ENCODE results near the gene SSBP1.
"Not testable (repeated sequence)": the region's sequence is repeated elsewhere in the genome, so short reads cannot be mapped to it uniquely, and the experiment has no call there.

SSBP1 gene

GRCh38 chr7:141709749-141710148 is 28.4 kb upstream of the SSBP1 start:
- no peak for DNase-seq (ENCODE audit: low spot score)

DNA sequence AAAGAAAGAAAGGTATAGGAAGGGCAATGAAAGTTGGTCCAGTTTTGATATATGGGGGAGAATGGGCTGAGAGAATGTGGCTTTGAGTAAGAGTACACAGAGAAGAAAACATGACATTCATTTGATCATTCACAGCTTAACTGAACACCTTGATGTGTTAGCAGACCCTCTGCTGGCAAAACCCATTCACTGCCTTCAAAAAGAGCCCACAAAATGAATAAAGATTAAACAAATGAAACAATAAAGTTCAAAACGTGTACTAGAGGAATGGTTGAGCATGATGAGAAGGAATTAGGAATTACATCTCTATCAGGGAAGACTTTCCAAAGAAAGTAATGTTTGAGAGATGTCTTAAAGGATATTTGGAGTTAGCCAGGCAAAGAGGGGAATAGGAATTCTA is 27.9 kb upstream of the SSBP1 start:
- DNase-seq (ENCODE audit: low spot score): no peak

DNA sequence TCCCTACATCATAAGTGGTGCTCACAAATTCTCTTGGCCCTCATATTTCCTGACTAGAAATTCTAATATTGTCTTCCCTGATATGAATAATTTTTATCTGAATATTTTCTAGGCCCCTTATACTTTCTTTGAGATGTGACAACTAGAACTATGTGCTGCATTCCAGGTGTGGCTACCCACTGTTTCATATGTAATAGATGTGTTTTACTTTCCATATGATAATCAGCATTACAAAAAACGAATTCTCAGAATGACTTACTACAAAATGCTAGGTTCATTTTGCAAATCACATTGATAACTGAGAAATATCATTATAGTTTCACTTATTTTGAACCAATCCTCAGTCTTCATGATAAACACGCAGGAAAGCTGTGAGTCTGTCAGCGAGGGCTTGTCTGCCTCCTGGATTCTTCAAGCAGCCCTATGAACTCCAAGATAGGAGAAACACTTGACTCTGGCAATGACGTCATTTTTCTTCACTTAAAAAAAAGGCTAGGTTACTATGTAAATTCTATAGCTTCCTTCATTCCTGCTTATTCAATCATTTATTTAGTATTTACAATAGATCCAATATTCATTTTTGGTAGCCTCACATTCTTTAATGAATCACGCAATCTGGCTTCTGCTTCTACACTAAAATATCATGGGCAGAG is 25.4 kb upstream of the SSBP1 start:
- DNase-seq (ENCODE audit: low spot score): no peak

DNA sequence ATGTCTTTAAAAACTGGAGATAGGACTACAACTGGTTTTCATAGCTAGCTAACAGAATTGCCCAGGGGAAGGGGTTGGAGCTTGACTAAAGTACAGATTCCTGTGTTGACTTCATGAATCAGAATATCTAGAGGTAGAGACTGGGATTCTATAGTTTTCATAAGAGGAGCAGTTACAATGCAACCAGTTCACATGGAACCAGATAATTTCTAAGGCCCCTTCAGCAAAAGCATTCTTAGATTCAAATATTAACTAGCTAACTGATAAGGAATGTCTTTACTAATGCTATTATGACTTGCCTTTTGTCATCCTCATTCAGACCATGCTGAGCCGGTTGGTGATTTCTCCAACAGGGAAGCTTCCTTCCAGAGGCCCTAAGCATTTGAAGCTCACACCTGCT is 24.3 kb upstream of the SSBP1 start:
- DNase-seq (ENCODE audit: low spot score): no peak

- no peak for DNase-seq (ENCODE audit: low spot score)
Observed at GRCh38 chr7:141714571-141714970, 23.6 kb upstream of the SSBP1 start.

- no peak for DNase-seq (ENCODE audit: low spot score)
Observed at GRCh38 chr7:141715018-141715417, 23.1 kb upstream of the SSBP1 start.

DNA sequence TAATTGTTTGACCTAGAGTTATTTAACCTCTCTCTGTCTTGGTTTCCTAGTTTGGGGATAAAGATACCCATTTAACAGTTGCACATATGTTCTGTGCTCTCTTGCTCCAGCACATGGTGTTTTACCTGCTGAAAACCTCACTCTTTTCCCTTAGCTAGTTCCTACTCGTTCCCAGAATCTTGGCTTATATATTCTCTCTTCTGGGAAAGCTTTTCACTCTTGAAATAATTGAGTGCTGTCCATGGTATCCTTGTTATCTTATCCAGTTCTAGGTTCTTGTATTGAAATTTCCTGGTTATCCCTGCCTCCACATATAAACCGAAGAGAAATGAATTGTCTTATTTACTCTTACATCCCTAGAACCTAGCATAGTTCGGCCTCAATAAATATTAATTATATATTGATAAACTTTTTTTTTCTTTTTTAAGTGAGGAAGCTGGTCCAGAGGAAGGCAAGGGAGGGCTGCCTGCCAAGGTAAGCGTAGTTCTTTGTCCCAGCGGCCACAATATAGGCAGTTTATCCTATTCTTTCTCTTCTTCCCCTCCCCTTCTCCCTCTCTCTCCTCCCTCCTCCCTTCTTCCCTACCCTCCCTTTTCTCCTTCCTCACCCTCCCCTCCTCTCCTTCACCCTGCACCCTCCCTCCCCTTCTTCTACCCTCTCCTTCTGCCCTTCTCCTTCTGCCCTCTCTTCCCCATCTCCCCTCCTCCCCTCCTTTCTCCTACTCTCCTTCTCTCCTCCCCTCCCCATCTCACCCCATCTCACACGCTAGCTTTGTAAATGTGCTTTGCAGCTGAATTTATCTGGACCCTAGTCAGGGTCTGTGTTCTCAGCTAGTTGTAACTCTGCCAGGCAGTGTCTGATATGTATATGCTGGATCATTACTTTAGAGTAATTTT is 22.1 kb upstream of the SSBP1 start:
- DNase-seq (ENCODE audit: low spot score): no peak

DNA sequence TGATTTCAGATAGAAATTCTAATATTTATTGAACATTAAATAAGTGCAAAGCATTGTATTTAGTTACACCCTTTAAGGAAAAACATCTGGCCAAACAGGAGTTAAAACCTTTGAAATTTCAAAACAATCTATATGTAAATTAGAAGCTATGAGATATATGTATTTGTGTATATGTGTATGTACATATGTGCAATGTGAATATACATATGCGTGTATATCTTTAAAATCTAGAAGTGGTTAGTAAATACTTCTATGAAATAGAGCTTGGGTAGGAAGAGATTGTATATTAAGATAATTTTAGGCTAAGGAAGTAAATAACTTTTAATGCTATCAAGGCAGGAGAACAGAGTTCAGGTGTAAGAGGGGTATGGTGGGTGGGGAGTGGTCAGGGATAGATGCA is 20.7 kb upstream of the SSBP1 start:
- DNase-seq (ENCODE audit: low spot score): no peak

- no peak for DNase-seq (ENCODE audit: low spot score)
Observed at GRCh38 chr7:141722529-141722928, 15.6 kb upstream of the SSBP1 start.

- no peak for DNase-seq (ENCODE audit: low spot score)
Observed at GRCh38 chr7:141729020-141729419, 9.1 kb upstream of the SSBP1 start.

GRCh38 chr7:141731476-141732149 is 6.5 kb upstream of the SSBP1 start:
- DNase-seq (ENCODE audit: low spot score): no peak

DNA sequence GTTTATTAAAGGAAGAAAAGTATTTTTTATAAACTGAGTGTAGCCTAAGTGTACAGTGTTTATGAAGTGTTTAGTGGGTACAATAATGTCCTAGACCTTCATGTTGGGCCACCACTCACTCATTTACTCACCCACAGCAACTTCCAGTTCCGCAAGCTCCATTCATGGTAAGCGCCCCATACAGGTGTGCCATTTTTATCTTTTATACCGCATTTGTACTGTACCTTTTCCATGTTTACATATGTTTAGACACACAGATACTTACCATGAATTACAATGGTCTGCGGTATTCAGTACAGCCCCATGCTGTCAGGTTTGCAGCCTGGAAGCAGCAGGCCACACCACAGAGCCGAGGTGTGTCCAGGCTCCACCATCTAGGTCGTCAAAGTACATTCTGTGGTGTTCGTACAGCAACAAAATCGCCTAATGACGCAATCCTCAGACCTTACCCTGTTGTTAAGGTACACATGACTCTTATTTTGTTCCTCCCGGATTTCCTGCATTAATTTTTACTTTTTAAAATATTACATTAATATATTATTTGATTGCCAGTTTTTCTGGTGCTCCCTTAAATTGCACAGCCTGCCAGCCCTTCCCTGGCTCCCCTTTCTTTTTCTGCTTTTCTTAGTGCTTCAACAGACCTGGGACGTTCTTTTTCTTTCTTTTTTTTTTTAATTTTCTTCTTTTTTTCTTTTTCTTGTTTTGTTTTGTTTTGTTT is 881 bp upstream of the SSBP1 start:
- no peak for DNase-seq (ENCODE audit: low spot score)

- no peak for DNase-seq (ENCODE audit: low spot score)
Observed at GRCh38 chr7:141738592-141739013, 445 bp downstream of the SSBP1 start.

GRCh38 chr7:141739250-141739649 is 1.1 kb downstream of the SSBP1 start:
- no peak for DNase-seq (ENCODE audit: low spot score)

- DNase-seq (ENCODE audit: low spot score): no peak
Observed at GRCh38 chr7:141742229-141742628, 4.1 kb downstream of the SSBP1 start.

- DNase-seq (ENCODE audit: low spot score): no peak
Observed at GRCh38 chr7:141744131-141744530, 6.0 kb downstream of the SSBP1 start.

DNA sequence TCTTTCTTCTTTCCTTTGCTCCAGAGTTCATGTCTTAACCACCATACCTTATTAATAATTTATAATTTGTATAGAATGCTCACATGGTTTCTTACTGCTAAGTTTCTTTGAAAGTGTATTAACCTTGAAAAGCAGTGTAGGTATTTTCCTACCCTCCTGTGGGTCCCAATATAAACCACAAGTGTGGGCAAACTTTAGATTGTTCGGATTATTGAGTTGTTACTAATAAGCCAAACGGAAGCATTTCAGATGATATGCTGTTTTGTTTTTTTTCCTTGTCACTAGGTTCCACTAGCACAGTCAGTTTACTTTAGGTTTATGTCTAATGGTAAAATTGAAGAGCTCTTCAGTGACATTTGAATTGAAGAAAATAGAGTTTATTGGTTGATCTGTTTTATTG is 10.2 kb downstream of the SSBP1 start:
- DNase-seq (ENCODE audit: low spot score): no peak

DNA sequence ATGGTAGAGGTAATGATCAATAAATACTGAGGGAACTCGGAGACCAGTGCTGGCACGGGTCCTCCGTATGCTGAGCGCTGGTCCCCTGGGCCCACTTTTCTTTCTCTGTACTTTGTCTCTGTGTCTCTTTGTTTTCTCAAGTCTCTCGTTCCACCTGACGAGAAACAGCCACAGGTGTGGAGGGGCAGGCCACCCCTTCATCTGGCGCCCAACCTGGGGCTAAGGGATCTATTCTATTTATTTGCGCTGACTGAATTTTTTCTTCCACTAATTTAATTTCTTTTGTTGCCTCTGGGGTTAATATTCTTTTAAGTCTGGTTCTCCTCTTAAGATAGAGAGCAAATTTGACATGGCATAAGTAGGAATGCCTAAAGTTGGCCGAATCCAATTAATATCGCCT is 13.7 kb downstream of the SSBP1 start:
- DNase-seq (ENCODE audit: low spot score): not testable (repeated sequence)

DNA sequence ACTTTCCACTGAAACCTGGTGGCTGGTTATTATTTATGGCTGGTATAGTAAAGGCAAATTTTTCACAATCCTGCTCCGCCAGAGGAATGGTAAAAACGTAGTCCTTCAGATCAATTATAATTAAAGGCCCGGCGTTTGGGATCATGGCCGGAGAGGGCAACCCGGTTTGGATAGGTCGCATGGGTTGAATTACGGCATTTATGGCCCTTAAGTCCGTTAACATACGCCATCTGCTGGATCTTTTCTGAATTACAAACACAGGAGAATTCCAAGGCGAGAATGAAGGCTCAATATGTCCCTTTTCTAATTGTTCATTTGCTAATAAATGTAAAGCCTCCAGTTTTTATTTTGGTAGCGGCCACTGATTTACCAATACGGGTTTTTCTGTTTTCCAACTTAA is 14.5 kb downstream of the SSBP1 start:
- no peak for DNase-seq (ENCODE audit: low spot score)

DNA sequence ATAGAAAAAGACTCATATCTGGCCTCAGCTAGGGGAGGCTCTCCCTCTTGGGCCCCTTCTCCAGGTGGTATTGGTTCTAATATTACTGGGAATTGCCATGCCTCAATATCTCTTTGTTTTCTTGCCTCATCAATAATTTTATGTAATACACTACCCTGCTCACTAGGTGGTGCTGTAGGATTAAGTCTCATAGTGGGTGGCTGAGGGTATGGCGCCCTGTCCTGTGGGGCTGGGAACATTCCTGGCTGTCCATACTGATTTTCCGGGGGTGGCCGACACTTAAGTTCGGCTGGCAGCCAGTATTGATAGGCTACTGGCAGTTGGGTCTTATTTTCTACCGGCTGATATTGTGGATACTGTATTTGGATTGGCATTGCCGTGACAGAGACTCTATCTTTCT is 16.8 kb downstream of the SSBP1 start:
- no peak for DNase-seq (ENCODE audit: low spot score)

DNA sequence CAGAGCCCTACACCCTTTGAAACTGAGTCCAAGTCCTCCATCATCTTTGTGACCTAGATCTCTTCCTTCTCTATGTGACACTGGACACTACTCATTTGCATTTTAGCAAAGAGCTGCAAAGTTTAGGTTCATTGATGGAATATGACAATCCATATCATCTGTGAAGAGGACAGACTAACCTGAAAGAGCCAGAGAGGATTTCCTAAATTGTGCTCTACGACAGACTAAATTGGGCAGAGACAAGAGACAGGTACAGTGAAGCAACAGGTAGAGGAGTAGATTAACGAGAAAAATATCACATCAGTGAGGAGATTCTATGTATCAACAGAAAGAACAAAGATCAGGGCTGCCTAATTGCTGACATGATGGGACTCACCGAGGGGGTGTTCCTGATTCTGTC is 25.6 kb downstream of the SSBP1 start, which contains the start of gene TAS2R3:
TSS of gene TAS2R3 (plus strand) at position 301 of the 400 bp plus-strand sequence. CDS start at position 363, 62 bp downstream.
- no peak for DNase-seq (ENCODE audit: low spot score)

- DNase-seq (ENCODE audit: low spot score): not testable (repeated sequence)
Observed at GRCh38 chr7:141770083-141770583, 32.0 kb downstream of the SSBP1 start.
